HuH-7.5 (cell line): ENCODE measurements around the gene AFG1L.
"Not testable (repeated sequence)": the region's sequence is repeated elsewhere in the genome, so short reads cannot be mapped to it uniquely, and the experiment has no call there.

ENCODE experiments used
- DNase-seq: peaks from one replicate; pipeline ENCODE4 v3.0.0; 2011; ENCODE audit warnings: low spot score

The AFG1L gene

DNA sequence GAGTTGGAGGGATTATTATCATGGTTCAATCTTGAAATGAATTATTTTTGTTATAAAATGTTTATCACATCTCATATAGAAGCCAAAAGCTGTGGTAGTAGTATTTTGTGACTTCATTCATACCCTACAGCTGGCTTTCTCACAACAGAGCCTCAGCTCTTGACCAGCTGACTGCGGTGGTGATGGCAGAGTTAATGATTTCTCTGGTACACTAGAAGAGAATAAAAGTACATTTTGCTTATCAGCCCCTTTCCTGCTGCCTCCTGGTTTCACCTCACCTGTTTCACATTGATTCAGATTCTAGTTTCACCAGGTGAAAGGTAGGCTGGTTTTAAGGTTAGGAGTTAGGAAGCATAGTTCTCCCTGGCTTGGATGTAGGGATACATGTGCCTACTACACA lies 55.7 kb downstream of the AFG1L start:
- DNase-seq: no peak

DNA sequence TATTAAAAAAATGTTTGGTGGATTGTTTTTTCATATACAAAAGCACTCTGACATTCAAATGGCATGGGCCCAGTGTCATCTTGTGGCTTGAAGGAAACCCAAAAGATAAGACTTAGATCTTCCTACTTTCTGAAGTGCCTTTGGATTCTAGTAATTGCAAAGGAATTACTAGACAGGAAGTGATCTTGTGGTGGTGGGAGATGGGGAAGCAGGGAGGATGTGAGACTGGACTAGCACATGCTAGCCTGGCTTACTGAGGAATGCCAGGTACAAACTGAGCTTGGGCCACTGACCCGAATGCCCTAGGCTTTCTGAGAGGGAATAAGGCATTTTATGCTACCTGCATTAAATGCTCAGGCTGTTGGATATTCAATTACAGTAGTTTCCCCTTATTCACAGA lies 59.0 kb downstream of the AFG1L start:
- no peak for DNase-seq

DNA sequence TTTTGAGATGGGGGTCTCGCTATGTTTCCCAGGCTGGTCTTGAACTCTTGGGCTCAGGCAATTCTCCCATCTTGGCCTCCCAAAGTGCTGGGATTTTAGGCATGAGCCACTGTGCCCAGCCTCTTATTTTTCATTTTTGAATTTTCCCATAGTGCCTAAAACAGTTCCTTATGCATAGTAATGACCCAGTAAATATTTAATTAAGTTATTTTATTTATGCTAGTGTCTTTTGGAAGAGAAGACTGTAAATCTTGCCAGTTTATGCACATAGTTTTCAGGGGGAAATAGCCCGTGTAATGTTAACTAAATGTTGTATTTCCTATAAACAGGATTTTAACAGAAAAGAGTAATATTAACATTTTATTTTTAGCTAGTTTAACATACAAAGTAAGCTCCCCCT lies 60.3 kb downstream of the AFG1L start:
- no peak for DNase-seq

DNA sequence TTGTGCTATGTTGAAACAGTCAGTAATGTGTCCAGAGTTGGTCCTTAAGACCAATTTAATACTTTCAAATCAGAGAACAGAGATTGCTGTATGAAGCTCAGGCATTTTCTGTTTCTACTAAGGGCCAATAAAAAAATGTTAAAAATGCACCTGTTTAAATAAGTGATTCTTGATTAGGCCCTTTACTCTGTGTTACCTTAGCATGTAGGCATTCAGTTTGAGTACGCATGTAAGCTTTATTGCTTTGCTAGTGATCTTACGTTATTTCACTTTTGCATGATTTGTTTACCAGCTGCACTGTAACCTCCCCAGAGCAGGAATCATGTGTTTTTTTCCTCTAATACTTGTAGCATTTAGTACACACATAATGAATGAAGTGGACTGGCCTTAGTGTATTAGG lies 61.0 kb downstream of the AFG1L start:
- DNase-seq: no peak

DNA sequence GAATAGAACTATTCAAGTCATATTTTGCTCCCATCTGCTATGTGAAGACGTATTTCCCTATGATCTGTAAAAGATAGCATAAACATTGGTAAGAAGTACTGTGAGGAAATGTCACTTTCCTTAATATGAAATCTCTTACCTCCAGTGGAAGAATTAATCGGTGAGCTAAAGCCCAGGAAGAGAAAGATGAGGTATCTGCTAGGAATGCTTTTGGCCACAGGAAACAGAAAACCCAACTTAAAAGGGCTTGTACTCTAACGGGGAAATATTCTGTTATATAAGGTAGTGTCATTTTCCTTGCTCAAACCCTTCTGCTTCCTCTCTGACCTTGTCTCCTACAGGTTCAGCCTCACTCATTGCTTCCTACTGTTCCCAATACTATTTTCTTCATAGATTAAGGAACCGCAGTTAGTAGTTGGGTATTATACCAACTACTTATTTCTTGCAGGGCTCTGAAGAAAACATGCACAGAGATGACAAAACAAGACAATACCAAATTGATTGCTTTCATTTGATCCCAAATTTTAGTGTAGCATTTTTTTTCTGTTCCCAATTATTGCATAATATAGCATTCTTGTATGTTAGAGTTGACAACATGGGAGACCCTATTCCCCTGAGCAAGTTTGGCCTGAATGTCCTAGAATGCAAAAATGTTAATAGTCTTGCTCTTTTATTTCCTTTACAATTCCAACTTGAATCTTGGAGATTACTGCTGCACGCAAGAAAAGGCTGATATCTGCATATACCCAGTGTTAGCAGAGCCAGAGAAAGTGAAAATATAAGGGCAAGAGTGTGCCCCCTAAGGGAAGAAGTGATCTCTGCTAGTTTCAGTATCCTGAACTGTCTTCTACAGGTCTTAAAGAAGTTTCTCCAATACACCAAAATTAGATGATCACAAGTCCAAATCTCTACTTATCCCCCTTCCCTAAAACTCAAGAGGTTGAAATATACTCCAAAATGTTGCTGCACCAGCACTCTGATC lies 65.3 kb downstream of the AFG1L start:
- DNase-seq: no peak

DNA sequence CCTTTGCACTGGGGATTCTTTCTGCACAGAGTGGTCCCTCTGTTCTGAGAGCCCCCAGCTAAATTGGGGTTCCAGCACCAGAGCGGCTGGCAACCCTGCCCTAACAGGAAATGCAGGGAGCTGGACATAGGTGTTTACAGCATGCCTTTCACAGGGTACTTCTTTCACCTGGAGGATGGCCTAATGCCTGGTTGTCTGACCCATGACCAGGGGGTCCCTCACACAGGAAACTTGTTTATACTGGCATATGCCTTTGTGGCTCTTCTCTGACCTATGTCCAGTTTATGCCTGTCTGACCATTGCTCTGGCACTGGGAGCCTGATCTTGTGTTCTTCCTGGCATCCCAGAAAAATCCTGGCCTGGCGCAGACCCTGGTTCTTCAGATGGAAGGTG lies 66.1 kb downstream of the AFG1L start:
- no peak for DNase-seq

DNA sequence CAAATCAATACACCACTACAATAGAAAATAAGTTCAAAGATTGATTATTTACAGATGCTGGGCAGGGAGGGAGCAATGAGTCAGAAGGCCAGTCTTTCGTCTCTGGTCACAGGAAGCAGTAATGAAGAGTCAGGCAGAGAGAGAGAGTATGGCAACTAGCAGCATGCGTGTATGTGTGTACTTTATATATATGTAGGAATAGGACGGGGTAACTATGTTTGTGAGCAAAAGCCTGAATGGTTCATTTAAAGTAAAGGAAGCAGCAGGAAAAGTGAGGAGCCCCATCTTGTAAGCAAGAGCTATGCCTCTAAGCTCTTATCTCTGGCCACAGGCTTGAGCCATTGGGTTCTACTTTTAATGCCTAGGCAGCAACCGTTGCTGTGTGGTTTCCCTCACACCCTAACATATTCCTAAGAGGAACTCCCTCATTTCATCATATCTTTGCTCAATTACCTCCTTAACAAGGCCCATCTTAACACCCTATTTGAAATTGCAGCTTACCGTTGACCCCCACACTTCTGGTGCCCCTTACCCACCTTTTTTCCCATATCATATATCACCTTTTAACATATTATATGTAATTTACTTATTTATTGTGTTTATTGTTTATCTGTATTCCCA lies 66.6 kb downstream of the AFG1L start:
- DNase-seq: no peak

DNA sequence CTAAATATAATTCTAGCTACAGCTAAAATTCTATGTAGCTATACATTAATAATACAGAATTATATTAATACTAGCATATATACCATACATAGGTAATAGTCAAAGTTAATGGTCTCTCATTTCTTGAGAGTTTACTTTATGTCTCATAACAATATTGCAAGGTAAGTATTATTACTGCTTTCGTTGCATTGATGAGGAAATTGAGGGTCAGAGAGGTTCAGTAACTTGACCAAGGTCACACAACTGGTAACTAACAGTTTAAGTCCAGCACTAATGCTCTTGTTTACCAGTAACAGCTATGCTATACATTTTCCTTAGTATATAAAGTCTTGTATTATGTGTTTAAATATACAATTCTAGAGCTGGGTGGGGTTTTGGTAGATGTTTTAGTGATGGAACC lies 67.6 kb downstream of the AFG1L start:
- no peak for DNase-seq

DNA sequence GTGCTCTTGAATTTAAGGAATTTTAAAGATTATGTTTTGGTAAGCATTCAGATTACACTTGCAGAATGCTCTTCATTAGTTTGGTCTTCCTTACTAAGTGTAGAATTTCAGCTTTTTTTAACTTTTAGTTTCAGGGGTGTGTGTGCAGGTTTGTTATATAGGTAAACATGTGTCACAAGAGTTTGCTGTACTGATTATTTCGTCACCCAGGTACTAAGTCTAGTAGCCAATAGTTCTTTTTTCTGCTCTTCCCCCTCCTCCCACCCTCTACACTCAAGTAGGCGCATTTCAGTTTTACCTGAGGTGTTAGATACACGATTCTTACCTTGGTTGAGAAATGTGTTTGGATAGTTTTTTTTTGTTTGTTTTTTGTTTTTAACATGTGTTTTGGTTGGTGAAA lies 68.3 kb downstream of the AFG1L start:
- DNase-seq: no peak

DNA sequence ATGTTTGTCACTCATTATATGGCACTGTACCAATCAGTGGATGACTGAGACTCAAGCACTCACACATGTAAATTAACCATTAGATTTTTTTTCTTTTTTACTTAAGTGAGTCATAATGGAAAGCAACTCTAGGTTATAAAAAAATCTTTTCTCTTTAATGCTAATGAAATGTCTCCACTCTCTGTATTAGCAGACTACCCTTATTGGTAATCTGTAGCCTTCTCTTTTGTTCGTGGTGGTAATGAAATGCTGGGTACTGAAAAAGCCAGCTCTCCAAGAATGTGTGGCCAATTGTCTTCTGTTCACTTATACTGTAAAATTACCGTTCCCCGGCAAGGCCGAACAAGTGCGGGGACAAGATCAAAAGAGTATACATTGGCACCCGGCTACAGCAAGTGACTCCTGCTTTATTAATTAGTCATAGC lies 69.0 kb downstream of the AFG1L start:
- no peak for DNase-seq

DNA sequence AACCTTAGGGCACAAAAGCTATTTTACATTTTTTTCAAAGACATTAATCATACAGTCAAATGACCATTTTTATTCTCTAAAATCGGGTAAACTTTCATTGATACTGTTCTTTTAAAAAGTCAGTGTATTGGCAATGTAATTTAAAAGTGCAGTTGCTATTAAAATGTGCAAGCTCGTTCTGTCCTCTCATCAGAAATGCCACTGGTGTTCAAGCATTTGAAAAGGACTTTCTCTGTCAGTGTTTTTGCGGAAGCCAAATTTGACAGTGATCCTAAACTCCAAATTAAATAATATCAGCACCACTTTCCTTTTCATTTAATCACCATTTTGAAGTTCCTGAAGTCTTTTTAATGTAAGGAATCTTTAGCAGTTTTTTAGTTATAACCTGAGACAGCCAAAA lies 69.6 kb downstream of the AFG1L start:
- no peak for DNase-seq

DNA sequence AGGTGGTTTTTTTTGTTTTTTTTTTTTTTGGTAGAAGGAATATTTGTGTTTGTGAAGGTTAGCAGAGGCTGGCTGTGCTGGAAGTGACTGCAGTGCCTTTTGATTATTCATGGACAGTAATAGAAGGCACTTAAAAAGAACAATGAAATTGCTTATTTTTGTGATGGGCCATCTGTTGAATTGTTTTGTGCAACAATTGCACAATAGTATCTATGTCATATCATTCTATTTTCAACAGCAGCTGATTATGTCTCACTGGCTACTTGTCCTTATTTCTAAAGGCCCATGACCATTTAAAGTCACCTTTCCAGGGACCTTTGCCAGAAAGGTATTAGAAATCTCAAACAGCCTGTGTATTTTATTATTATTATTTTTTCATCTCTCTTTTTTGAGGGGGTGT lies 70.6 kb downstream of the AFG1L start:
- no peak for DNase-seq

DNA sequence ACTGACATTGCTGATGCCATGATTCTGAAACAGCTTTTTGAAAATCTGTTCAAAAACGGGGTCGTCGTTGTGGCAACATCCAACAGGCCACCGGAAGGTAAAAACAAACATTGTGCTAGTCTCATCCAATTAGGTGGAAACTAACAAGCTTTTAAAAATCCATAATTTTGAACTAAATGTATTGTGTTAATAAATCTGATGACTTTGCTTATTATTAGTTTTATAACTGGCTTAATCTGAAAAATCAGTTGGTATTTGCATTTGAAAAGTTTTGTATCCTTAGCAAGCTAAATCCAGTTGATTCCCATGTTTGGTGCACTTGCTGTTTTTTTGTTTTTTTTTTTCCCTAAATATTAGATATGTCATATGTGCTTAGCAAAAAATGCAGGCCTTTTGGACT lies 71.4 kb downstream of the AFG1L start:
- no peak for DNase-seq

DNA sequence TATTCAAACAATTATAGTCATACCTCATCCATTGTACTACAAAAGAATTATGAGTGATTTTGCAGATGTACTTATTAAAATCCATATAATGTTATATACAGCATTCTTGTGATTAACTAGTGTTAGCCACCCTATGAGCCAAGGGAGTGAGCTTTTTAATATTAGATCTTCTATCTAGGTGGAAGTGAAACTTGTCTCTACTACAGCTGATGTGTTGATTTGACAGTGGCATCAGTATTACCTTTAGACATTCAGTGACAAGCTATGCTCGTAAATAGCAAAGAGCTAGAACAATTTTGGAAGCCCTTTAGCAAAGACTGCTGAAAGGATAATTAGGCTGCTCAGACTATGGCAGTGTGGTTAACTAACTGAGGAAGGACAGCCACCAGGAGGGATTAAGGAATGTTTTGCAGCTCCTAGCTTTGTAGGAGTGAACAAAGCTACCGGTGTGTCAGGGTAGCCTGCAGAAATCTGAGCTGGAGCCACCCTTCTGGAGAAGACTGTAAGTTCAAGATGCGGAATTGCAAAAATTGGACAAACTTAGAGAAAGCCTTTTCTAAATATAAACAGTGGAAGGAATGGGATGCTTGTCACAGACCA lies 73.7 kb downstream of the AFG1L start:
- DNase-seq: no peak

DNA sequence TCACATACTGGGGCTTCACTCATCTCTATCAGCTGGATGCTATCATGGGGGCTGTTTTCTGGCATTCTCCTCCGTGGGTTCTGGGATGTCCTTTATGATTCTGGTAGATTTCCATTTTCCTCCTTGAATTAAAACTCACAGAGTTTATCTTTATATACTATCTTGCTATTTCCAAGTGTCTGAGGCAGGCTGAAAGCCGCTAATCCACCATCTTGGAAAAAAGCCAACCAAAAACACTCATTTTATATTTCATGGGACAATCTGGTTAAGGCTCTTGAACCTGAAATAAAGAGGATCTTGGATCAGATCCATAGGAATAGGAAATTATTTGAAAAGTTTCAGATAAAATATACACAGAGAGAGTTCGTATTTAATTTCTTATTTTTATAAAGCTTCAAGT lies 86.0 kb downstream of the AFG1L start:
- DNase-seq: no peak

DNA sequence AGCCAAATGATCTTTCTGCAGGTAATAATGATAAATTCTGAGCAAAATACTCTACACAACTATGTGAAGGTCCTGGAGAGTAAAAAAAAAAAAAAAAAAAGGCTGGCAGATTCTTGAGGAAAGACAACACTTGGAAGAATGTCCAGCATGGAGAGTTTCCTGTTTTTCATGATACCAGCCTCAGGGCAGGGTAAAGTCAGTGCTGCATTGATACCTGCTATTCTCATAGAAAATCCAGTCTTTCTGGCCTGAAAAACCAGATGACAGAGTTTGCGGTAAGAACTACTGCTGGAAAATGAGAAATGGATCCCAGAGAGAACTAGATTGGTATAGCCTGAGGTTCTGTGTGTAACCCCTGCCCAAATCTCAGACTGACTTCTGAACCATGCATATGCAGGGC lies 89.1 kb downstream of the AFG1L start:
- DNase-seq: no peak

DNA sequence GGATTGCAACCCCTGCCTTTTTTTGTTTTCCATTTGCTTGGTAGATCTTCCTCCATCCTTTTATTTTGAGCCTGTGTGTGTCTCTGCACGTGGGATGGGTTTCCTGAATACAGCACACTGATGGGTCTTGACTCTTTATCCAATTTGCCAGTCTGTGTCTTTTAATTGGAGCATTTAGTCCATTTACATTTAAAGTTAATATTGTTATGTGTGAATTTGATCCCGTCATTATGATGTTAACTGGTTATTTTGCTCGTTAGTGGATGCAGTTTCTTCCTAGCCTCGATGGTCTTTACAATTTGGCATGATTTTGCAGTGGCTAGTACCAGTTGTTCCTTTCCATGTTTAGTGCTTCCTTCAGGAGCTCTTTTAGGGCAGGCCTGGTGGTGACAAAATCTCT lies 94.3 kb downstream of the AFG1L start:
- not testable (repeated sequence) for DNase-seq

DNA sequence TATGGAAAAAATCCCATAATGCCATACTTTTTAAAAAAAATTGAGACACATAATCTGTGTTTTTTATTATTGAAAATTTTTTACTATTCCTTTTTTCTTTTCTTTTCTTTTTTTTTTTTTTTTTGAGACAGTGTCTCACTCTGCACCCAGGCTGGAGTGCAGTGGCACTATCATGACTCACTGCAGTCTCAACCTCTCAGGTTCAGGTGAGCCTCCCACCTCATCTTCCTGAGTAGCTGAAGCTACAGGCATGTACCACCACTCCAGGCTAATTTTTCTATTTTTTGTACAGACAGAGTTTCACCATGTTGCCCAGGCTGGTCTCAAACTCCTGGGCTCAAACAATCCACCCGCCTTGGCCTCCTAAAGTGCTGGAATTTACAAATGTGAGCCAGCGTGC lies 100.4 kb downstream of the AFG1L start:
- DNase-seq: no peak

DNA sequence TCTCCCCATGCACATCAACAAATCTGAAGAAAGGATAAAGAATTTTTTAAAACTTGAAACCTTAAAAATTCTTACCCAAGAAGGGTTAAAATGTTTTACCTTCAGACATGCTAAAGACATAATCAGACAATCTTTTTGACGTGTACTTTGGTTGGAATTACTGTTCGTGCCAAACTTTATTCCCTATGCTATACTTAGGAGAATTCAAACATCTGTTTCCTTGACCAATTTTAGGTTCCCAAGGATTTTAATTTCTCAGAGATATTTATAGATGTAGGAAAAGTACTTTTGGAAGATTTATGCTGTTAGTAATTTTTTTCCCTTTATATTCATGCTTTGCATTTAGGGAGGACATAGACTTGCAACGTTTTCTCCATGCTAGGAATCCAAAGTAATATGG lies 108.4 kb downstream of the AFG1L start:
- DNase-seq: no peak

DNA sequence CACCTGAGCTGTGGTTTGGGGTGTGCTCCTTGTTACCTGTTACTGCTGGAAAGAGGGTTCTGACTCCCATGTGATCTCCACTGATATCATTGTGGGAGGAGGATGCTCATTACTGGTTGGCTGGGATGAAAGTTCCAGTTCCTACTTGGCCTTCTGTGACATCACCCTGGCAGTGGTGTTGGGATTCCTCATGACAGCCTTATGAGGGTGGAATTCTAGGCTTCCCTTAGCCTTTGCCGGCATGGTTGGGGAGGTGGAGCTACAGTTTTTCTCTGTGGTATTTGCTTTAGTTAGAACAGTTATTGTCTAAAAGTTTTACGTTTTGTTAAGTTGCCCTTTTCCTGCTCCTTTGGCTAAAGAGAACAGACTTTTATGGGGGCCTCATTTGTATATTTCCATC lies 112.1 kb downstream of the AFG1L start:
- DNase-seq: no peak

DNA sequence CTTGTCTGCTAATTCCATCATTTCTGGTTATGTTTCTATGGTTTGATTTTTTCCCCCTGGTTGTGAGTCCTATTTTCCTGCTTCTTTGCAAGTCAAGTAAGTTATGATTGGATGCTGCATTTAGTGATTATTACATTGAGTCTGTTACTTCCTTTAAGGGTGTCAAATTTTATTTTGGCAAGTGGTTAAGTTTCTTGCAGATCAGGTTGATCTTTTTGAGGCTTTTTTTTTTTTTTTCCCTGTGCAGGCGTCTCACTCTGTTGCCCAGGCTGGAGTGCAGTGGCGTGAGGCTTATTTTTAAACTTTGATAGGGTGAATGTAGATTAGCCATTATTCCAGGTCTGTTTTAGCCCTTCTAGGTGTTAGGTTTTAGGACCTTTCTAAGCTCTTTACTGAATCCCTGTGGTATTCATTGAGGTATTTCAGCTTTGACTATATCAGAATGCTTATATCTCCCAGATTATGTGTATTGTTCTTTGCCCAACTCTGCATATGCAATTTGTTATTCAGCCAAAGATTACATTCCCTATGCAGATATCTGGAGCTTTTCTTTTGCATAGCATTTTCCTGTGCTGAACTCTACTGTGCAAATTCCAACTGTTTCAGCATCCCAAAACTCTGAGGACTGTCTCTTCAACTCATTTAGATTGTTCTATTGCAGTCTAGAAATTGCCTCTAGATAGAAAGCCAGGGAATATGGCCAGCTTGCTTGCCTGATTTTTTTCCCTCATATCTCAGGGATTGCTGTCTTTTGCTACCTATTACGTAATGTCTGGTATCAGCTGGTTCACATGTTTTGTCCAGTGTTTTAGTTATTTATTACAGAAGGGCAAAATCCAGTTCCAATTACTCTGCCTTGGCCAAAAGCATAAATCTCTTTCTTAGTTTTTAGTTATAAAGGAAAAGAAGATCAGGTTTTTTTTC lies 113.3 kb downstream of the AFG1L start:
- DNase-seq: peak; percentile 15

DNA sequence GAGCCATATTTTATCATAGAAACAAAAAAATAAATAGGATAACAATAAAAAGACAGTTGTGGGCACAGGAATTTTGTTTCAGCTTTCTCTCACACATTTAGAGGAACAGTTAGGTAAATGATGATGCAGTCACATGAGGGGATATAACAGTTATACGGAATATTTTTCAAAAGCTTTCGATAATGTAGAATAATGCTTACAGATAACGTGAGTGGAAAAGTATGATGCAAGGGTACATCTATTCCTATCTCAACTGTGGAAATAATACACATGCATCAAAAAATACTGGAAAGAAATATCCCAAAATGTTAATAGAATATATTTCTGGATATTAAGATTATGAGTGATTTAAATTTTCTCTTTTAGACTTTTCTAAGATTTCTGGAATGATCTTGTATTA lies 114.0 kb downstream of the AFG1L start:
- no peak for DNase-seq
